Measurements from ENCODE around the gene MBD5.

- TF ChIP-seq CTCF (IDR thresholded peaks at IDR 0.05), result no peak
- TF ChIP-seq POLR2A (IDR thresholded peaks at IDR 0.05), result no peak
Measured at GRCh38 chr2:147976102-147976501, 44.8 kb upstream of the MBD5 start.
